ENCODE data around the gene CBL. TPM values are rescaled to one million over a fixed set of nuclear protein-coding genes. Genes with fewer than 3 reads are reported as not detected.

CBL gene
- polyA plus RNA-seq, 4 donors, result 19.9 to 22.8 (median 21.6) TPM

GRCh38 chr11:119340335-119341221 lies 134.4 kb downstream of the CBL start, which contains the start of gene C1QTNF5:
C1QTNF5 (minus strand) TSS chr11:119340883; CDS start chr11:119340397, 486 bp downstream.
- no peak for DNase-seq (ENCODE audit: low read depth in 4 of 4, low spot score in 3 of 4)

- no peak for DNase-seq (ENCODE audit: low read depth in 4 of 4, low spot score in 3 of 4)
These were observed 135.3 kb downstream of the CBL start for GRCh38 chr11:119341222-119342022.

- no peak for DNase-seq (ENCODE audit: low read depth in 4 of 4, low spot score in 3 of 4)
These were observed 135.8 kb downstream of the CBL start for GRCh38 chr11:119342023-119342300.

GRCh38 chr11:119342362-119343130 lies 136.4 kb downstream of the CBL start:
- DNase-seq (ENCODE audit: low read depth in 4 of 4, low spot score in 3 of 4), result no peak

GRCh38 chr11:119343726-119344125 lies 137.6 kb downstream of the CBL start:
- DNase-seq (ENCODE audit: low read depth in 4 of 4, low spot score in 3 of 4), result no peak

GRCh38 chr11:119344291-119345010 lies 138.3 kb downstream of the CBL start:
- DNase-seq (ENCODE audit: low read depth in 4 of 4, low spot score in 3 of 4), result no peak

- no peak for DNase-seq (ENCODE audit: low read depth in 4 of 4, low spot score in 3 of 4)
These were observed 139.5 kb downstream of the CBL start for GRCh38 chr11:119345685-119346084.

- DNase-seq (ENCODE audit: low read depth in 4 of 4, low spot score in 3 of 4), result no peak
These were observed 140.5 kb downstream of the CBL start, which contains the start of gene MFRP for GRCh38 chr11:119346605-119347004. MFRP (minus strand) TSS chr11:119346705; CDS start chr11:119346513, 192 bp downstream.

GRCh38 chr11:119347242-119347641 lies 141.1 kb downstream of the CBL start:
- no peak for DNase-seq (ENCODE audit: low read depth in 4 of 4, low spot score in 3 of 4)

GRCh38 chr11:119347940-119348605 lies 141.9 kb downstream of the CBL start:
- DNase-seq (ENCODE audit: low read depth in 4 of 4, low spot score in 3 of 4), result no peak

- no peak for DNase-seq (ENCODE audit: low read depth in 4 of 4, low spot score in 3 of 4)
These were observed 144.2 kb downstream of the CBL start for GRCh38 chr11:119350302-119350701.

- no peak for DNase-seq (ENCODE audit: low read depth in 4 of 4, low spot score in 3 of 4)
These were observed 145.1 kb downstream of the CBL start for GRCh38 chr11:119351232-119351631.

GRCh38 chr11:119352857-119353260 lies 146.7 kb downstream of the CBL start:
- DNase-seq (ENCODE audit: low read depth in 4 of 4, low spot score in 3 of 4), result no peak

- no peak for DNase-seq (ENCODE audit: low read depth in 4 of 4, low spot score in 3 of 4)
These were observed 149.1 kb downstream of the CBL start for GRCh38 chr11:119355091-119355843.

GRCh38 chr11:119356349-119357031 lies 150.4 kb downstream of the CBL start:
- peak in 1 of 4 donors; percentile 69 for DNase-seq (ENCODE audit: low read depth in 4 of 4, low spot score in 3 of 4)

GRCh38 chr11:119357074-119357473 lies 150.9 kb downstream of the CBL start:
- DNase-seq (ENCODE audit: low read depth in 4 of 4, low spot score in 3 of 4), result no peak

Measured in right renal pelvis (tissue), 4 donors.